Uterine smooth muscle cell (primary cell): Measurements from ENCODE around the gene TMEM164. TPM values are rescaled to one million over a fixed set of nuclear protein-coding genes. Genes with fewer than 3 reads are reported as not detected.

ENCODE experiments used
- total RNA-seq: library from RNA; depleted of rRNA; stranded (reverse); fragments of >200 nt; gene quantifications from 2 replicates; pipeline ENCODE4 v1.2.3, GENCODE V29; 2014

TMEM164 gene
- 11.5 and 32.6 TPM in 2 replicates for total RNA-seq

GRCh38 chrX:110002300-110003166, at the start of gene TMEM164:
TMEM164 (plus strand) TSS chrX:110003114; CDS start chrX:110003775, 661 bp downstream.

